K562 (cell line): ENCODE data around the gene FOXL3. TPM values are rescaled to one million over a fixed set of nuclear protein-coding genes. Genes with fewer than 3 reads are reported as not detected.

Experiments
- ATAC-seq: fragments of 200-7000 bp; cut with Tn5 transposase; 3 replicates; pipeline ENCODE4 v1.9.1; 2020; ENCODE audit warnings: moderate library complexity
- BruUV-seq: library from RNA; stranded (reverse); fragments of 400-500 nt; replicated peaks from 2 replicates; lab custom pipeline; 2021; lab: Mats Ljungman, UMichigan
- CTCF ChIA-PET: fragments of 300-600 bp; formaldehyde crosslinking; extraction: SDS; loops from one replicate; lab custom pipeline; 2021; ENCODE audit warnings: low intra/inter-chr PET ratio; lab: Yijun Ruan, JAX
- POLR2A ChIA-PET: fragments of 300-600, 350-650 bp; sonication (Branson Sonifier 250); formaldehyde crosslinking; extraction: SDS; loops from one replicate; lab custom pipeline; 2021; ENCODE audit warnings: antibody characterized with exemption, inconsistent platforms; lab: Yijun Ruan, JAX
- DNase-seq, 4 experiments: peaks; one replicate each; pipeline versions ENCODE4 v3.0.0 to v3.0.0-alpha.2; 2011 to 2018; ENCODE audit warnings: low spot score in 3 of 4, mixed read lengths in 3 of 4; ENCODE audit errors: extremely low read depth in 1 of 4
- FAIRE-seq: peaks from 2 replicates; lab custom pipeline; 2011; peaks lifted over from hg19 to GRCh38; lab: Jason Lieb, UNC
- H2AFZ ChIP-seq: 2 replicates; pipeline ENCODE4 v1.6.0; 2011; ENCODE audit warnings: low read depth, low read length, control low read depth, inconsistent platforms
- H3K27ac ChIP-seq: fragments of 200-600 bp; 3 replicates; pipeline ENCODE4 v1.8.0; 2011; ENCODE audit warnings: low read depth, mild to moderate bottlenecking, control low read depth, inconsistent platforms, low read length, moderate library complexity, mixed read lengths; ENCODE audit errors: extremely low read depth
- H3K27me3 ChIP-seq, 2 experiments: fragments of 300-600 bp in 1 of 2; 2 replicates in 1 of 2; 3 replicates in 1 of 2; pipeline versions ENCODE4 v1.6.0 to v1.8.0; 2011; ENCODE audit warnings: inconsistent platforms in 2 of 2, low read length in 2 of 2, mild to moderate bottlenecking in 1 of 2, mixed read lengths in 1 of 2, moderate library complexity in 1 of 2; ENCODE audit not compliant: control insufficient read depth in 2 of 2, insufficient read depth in 2 of 2
- H3K36me3 ChIP-seq: fragments of 300-600 bp; 3 replicates; pipeline ENCODE4 v1.8.0; 2011; ENCODE audit warnings: mild to moderate bottlenecking, low read length, inconsistent platforms; ENCODE audit not compliant: control insufficient read depth, insufficient read depth
- H3K4me1 ChIP-seq, 2 experiments: fragments of 200-600 bp in 1 of 2; replicated peaks in 1 of 2; 2 replicates in 1 of 2; 3 replicates in 1 of 2; pipeline versions ENCODE4 v1.5.1 to v1.8.0; 2011; ENCODE audit warnings: inconsistent platforms in 2 of 2, low read length in 2 of 2, mild to moderate bottlenecking in 1 of 2, mixed read lengths in 1 of 2, moderate library complexity in 1 of 2; ENCODE audit not compliant: control insufficient read depth in 2 of 2, insufficient read depth in 2 of 2
- H3K4me2 ChIP-seq: 2 replicates; pipeline ENCODE4 v1.6.1; 2011; ENCODE audit warnings: low read length, control low read depth, inconsistent platforms, mixed read lengths; ENCODE audit not compliant: insufficient read depth
- H3K4me3 ChIP-seq: fragments of 200-600 bp; sonication (generic), shearing (Covaris generic); 2 replicates; pipeline ENCODE4 v1.5.1; 2016; ENCODE audit warnings: control low read depth, inconsistent platforms
- H3K79me2 ChIP-seq: fragments of 200-600 bp; 3 replicates; pipeline ENCODE4 v1.8.0; 2011; ENCODE audit warnings: low read length, inconsistent platforms; ENCODE audit not compliant: control insufficient read depth, insufficient read depth
- H3K9ac ChIP-seq, 2 experiments: 2 replicates each; pipeline versions ENCODE4 v1.6.0 to v1.6.1; 2011; ENCODE audit warnings: low read depth in 2 of 2, low read length in 2 of 2, control low read depth in 1 of 2, inconsistent platforms in 1 of 2, mild to moderate bottlenecking in 1 of 2, mixed read lengths in 1 of 2; ENCODE audit not compliant: insufficient read depth in 1 of 2
- H3K9me1 ChIP-seq: one replicate; pipeline ENCODE4 v1.6.0; 2011; ENCODE audit warnings: inconsistent platforms, mild to moderate bottlenecking, low read length, moderate library complexity; ENCODE audit not compliant: control insufficient read depth, insufficient read depth
- H3K9me3 ChIP-seq: replicated peaks from 2 replicates; pipeline ENCODE4 v1.5.1; 2011; ENCODE audit warnings: low read depth, low read length, inconsistent platforms; ENCODE audit not compliant: control insufficient read depth, insufficient read depth
- H4K20me1 ChIP-seq: replicated peaks from 2 replicates; pipeline ENCODE4 v1.6.1; 2011; ENCODE audit warnings: low read length, inconsistent platforms, mixed read lengths; ENCODE audit not compliant: control insufficient read depth, insufficient read depth
- CBX2 ChIP-seq: fragments of 200-600 bp; sonication (generic); IDR thresholded peaks from one replicate; pipeline ENCODE4 v1.6.1; 2012; ENCODE audit warnings: mild to moderate bottlenecking, low read length, inconsistent platforms; ENCODE audit not compliant: insufficient read depth, poor library complexity, severe bottlenecking
- IFI16 ChIP-seq: fragments of 250-450 bp; sonication (Bioruptor Pico); IDR thresholded peaks from 2 replicates; pipeline ENCODE4 v2.1.2; 2022; ENCODE audit warnings: mild to moderate bottlenecking, inconsistent platforms
- KAT2B ChIP-seq: IDR thresholded peaks from one replicate; pipeline ENCODE4 v1.6.1; 2012; ENCODE audit warnings: low read depth, mild to moderate bottlenecking, control low read depth, inconsistent platforms, low read length, moderate library complexity
- MAZ ChIP-seq, 2 experiments: fragments of 450-650 bp in 1 of 2; sonication (generic) in 1 of 2; formaldehyde crosslinking; IDR thresholded peaks in 1 of 2; conservative IDR thresholded peaks in 1 of 2; 2 replicates each; pipeline versions ENCODE4 v1.4.0 to v1.5.0; 2020; ENCODE audit warnings: mild to moderate bottlenecking in 1 of 2, missing genetic modification reagents in 1 of 2
- NFE2 ChIP-seq: IDR thresholded peaks from 2 replicates; pipeline ENCODE4 v1.6.1; 2014; ENCODE audit warnings: antibody characterized with exemption, low read depth
- TEAD2 ChIP-seq: fragments of 450-650 bp; IDR thresholded peaks from 2 replicates; pipeline ENCODE4 v1.6.1; 2016; ENCODE audit warnings: missing genetic modification characterization, control low read depth, missing compliant biosample characterization
- ZFX ChIP-seq: sonication (generic); formaldehyde crosslinking; IDR thresholded peaks from 2 replicates; pipeline ENCODE4 v1.8.0; 2022; ENCODE audit warnings: mild to moderate bottlenecking, missing genetic modification reagents, moderate library complexity
- ZNF175 ChIP-seq: fragments of 200-800 bp; sonication (Bioruptor generic); IDR thresholded peaks from 2 replicates; pipeline ENCODE4 v1.6.1; 2016; ENCODE audit warnings: low read depth, mild to moderate bottlenecking, missing genetic modification characterization, missing compliant biosample characterization
- WGBS: fragments of 100-300 bp; shearing (Covaris generic); methylation state at CpG from one replicate; pipeline ENCODE4 v1.1.6; 2016; ENCODE audit warnings: low coverage, mixed read lengths; ENCODE audit not compliant: insufficient coverage; ENCODE audit errors: missing lambda C conversion rate; 5-methylcytosine and 5-hydroxymethylcytosine counted together
- in situ Hi-C: fragments of 300-500 bp; cut with MboI; formaldehyde crosslinking; loops from 4 replicates; pipeline ENCODE4 v1.15.0; 2018; ENCODE audit warnings: inconsistent platforms, mixed read lengths
- intact Hi-C: fragments of 100-400 bp; cut with micrococcal nuclease; formaldehyde crosslinking; loops from 2 replicates; pipeline ENCODE4 v1.14.2; 2022
- polyA plus RNA-seq, 8 experiments: library from polyadenylated mRNA; depleted of rRNA in 4 of 8; stranded (reverse) in 5 of 8; unstranded in 3 of 8; fragments of >200 nt; fragmentation: Nextera tagmentation in 2 of 8; fragmentation: Illumina TruSeq in 1 of 8; extraction: Ambion mirVana in 2 of 8; extraction: Trizol in 1 of 8; gene quantifications; 2 replicates each; pipeline versions ENCODE4 v1.2.1 to v1.2.3, GENCODE V29; 2011 to 2014; ENCODE audit warnings: inconsistent platforms in 1 of 8, missing spikeins in 1 of 8
- total RNA-seq, 7 experiments: library from RNA; depleted of rRNA in 6 of 7; stranded (reverse); fragments of >200 nt in 6 of 7; fragmentation: Illumina TruSeq in 2 of 7; extraction: Trizol in 2 of 7; gene quantifications; 2 replicates each; pipeline versions ENCODE4 v1.2.1 to v1.2.3, GENCODE V29; 2011 to 2021; ENCODE audit warnings: low replicate concordance in 1 of 7
- TF ChIP-seq, protein P1 (sequence below), 2 experiments: fragments of 200-800 bp in 1 of 2; sonication (Bioruptor generic) in 1 of 2; sonication (generic) in 1 of 2; formaldehyde crosslinking in 1 of 2; IDR thresholded peaks in 1 of 2; conservative IDR thresholded peaks in 1 of 2; 2 replicates each; pipeline versions ENCODE4 v1.5.0 to v1.6.1; 2016 to 2020; ENCODE audit warnings: missing compliant biosample characterization in 1 of 2, missing genetic modification characterization in 1 of 2, missing genetic modification reagents in 1 of 2
- TF ChIP-seq, protein P2 (sequence below): fragments of 450-650 bp; formaldehyde crosslinking; IDR thresholded peaks from 2 replicates; pipeline ENCODE4 v1.4.0; 2020; ENCODE audit warnings: mild to moderate bottlenecking, mixed read lengths

FOXL3 gene
- total and polyA plus RNA-seq, 9 of the 15 experiments (the other 6 are each of a cell fraction or from before 2014, with no cell fraction given), result not detected

DNA sequence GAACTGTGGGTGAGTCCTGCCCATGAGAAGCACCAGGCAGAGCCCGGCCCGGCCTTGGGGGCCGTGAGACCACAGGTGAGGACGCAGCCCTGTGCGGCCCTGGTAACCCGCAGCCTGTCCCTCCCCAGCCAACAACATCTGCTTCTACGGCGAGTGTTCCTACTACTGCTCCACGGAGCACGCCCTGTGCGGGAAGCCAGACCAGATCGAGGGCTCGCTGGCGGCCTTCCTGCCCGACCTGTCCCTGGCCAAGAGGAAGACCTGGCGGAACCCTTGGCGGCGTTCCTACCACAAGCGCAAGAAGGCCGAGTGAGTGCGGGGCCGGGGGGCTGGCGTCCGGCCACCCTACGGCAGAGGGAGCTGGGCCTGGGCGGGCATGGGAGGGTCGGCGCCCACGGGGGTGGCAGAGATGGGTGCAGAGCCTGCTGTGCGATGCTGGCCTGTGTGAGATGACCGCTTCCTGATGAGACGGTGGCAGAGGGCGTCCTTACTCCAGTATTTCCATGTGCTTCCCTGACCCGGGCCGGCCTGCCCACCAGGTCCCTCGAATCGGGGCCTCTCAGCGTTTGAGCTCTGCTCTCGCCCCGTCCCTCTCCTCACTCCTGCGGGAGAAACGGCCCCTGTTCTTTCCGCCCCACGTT lies 34.1 kb upstream of the FOXL3 start:
- no peak for DNase-seq
- no peak overlapping the region for H2AFZ ChIP-seq
- BruUV-seq, result no TSS peak
- no peak for TF ChIP-seq ZFX (CRISPR knock-in tag)
- TF ChIP-seq, protein P1, sequence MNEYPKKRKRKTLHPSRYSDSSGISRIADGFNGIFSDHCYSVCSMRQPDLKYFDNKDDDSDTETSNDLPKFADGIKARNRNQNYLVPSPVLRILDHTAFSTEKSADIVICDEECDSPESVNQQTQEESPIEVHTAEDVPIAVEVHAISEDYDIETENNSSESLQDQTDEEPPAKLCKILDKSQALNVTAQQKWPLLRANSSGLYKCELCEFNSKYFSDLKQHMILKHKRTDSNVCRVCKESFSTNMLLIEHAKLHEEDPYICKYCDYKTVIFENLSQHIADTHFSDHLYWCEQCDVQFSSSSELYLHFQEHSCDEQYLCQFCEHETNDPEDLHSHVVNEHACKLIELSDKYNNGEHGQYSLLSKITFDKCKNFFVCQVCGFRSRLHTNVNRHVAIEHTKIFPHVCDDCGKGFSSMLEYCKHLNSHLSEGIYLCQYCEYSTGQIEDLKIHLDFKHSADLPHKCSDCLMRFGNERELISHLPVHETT (CRISPR knock-in tag; conservative IDR thresholded peaks at IDR 0.05 in 1 of 2, IDR thresholded peaks at IDR 0.05 in 1 of 2), result no peak
- no peak for TF ChIP-seq NFE2
- no peak for TF ChIP-seq KAT2B
- no peak for TF ChIP-seq MAZ (CRISPR knock-in tag; conservative IDR thresholded peaks at IDR 0.05 in 1 of 2, IDR thresholded peaks at IDR 0.05 in 1 of 2)
- TF ChIP-seq IFI16 (CRISPR knock-in tag), result no peak
- no peak for TF ChIP-seq ZNF175 (CRISPR knock-in tag)
- no peak for TF ChIP-seq TEAD2 (tag)
- no peak for TF ChIP-seq CBX2
- TF ChIP-seq, protein P2, sequence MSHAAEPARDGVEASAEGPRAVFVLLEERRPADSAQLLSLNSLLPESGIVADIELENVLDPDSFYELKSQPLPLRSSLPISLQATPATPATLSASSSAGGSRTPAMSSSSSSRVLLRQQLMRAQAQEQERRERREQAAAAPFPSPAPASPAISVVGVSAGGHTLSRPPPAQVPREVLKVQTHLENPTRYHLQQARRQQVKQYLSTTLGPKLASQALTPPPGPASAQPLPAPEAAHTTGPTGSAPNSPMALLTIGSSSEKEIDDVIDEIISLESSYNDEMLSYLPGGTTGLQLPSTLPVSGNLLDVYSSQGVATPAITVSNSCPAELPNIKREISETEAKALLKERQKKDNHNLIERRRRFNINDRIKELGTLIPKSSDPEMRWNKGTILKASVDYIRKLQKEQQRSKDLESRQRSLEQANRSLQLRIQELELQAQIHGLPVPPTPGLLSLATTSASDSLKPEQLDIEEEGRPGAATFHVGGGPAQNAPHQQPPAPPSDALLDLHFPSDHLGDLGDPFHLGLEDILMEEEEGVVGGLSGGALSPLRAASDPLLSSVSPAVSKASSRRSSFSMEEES (CRISPR knock-in tag), result no peak

More for the DNA sequence above, 34.1 kb upstream of the FOXL3 start:
- in situ Hi-C loops (no loop called here), intact Hi-C loops (no loop called here)
- Histone ChIP-seq H3K4me1 (peaks cover 0 to 31% of the 10 kb centered on the region in 2 experiments; a peak in 2 of 5 replicates), H3K27me3 (peaks cover 50 to 95% of the 10 kb centered on the region in 2 experiments), H3K36me3 (no peaks in the 10 kb centered on the region), H3K9me3 (no peaks in the 10 kb centered on the region), H4K20me1 (peaks cover 28% of the 10 kb centered on the region), H3K9ac (no peak overlapping the region), H3K27ac (no peak overlapping the region), H3K9me1 (no peaks in the 10 kb centered on the region), H3K4me3 (no peak overlapping the region), H3K79me2 (no peaks in the 10 kb centered on the region), H3K4me2 (no peak overlapping the region)
- FAIRE-seq (no peak), ATAC-seq (no peak)
- CTCF ChIA-PET, result no interaction called here
- WGBS, result 18% methylated on average over 31 of the region's 44 CpGs
- POLR2A ChIA-PET, result interaction anchor here (1.1 kb wide), 1 partner anchor 11 kb away, joined by 3 read pairs; no protein-coding TSS in a partner anchor
